Esophagus squamous epithelium (tissue), 5 donors: ENCODE results near the gene NUDT3. TPM values are rescaled to one million over a fixed set of nuclear protein-coding genes. Genes with fewer than 3 reads are reported as not detected.
A peak's percentile ranks its signal among the peaks of the same experiment; 100 is the strongest.
"Not testable (repeated sequence)": the region's sequence is repeated elsewhere in the genome, so short reads cannot be mapped to it uniquely, and the experiment has no call there.

ENCODE experiments used
- DNase-seq: peaks from one replicate; lab custom pipeline; 2025; lab: John Stamatoyannopoulos, UW
- H3K27ac ChIP-seq, 4 donors: fragments of 200-600 bp; sonication (generic); one replicate each; pipeline ENCODE4 v1.5.1; 2016 to 2019; ENCODE audit warnings: mild to moderate bottlenecking in 1 of 4
- H3K27me3 ChIP-seq, 4 donors: fragments of 200-600 bp; sonication (generic); 1 replicate in 3 of 4; 2 replicates in 1 of 4; pipeline versions ENCODE4 v1.5.1 to v1.6.0; 2017 to 2021; ENCODE audit warnings: antibody characterized with exemption in 1 of 4
- H3K36me3 ChIP-seq, 3 donors: fragments of 200-600 bp; sonication (generic); one replicate each; pipeline ENCODE4 v1.5.1; 2016 to 2019
- H3K4me1 ChIP-seq, 3 donors: fragments of 200-600 bp; sonication (generic); one replicate each; pipeline ENCODE4 v1.5.1; 2017 to 2019
- H3K4me3 ChIP-seq, 4 donors: fragments of 200-600 bp; sonication (generic); 1 replicate in 3 of 4; 2 replicates in 1 of 4; pipeline ENCODE4 v1.5.1; 2016 to 2019; ENCODE audit warnings: mild to moderate bottlenecking in 2 of 4, moderate library complexity in 1 of 4
- H3K9me3 ChIP-seq, 3 donors: fragments of 200-600 bp; sonication (generic); one replicate each; pipeline ENCODE4 v1.5.1; 2016 to 2019
- CTCF ChIP-seq, 6 experiments: fragments of 450-650 bp in 4 of 6; fragments of 200-600 bp in 2 of 6; sonication (generic) in 2 of 6; IDR thresholded peaks; one replicate each; pipeline ENCODE4 v1.5.1; 2016 to 2019; ENCODE audit warnings: antibody characterized with exemption in 6 of 6, mild to moderate bottlenecking in 4 of 6, moderate library complexity in 4 of 6
- POLR2A ChIP-seq, 4 donors: fragments of 450-650 bp; IDR thresholded peaks; one replicate each; pipeline ENCODE4 v1.6.1; 2017; ENCODE audit warnings: antibody characterized with exemption in 4 of 4, mild to moderate bottlenecking in 4 of 4, moderate library complexity in 3 of 4
- WGBS, 2 donors: methylation state at CpG; one replicate each; pipeline ENCODE4 v1.1.5; 2018; 5-methylcytosine and 5-hydroxymethylcytosine counted together
- intact Hi-C: fragments of 100-400 bp; cut with DNase I; formaldehyde crosslinking; loops from one replicate; pipeline ENCODE4 v1.15.0; 2022
- total RNA-seq, 4 donors: library from RNA; depleted of rRNA; stranded (reverse); fragments of >200 nt; gene quantifications; one replicate each; pipeline ENCODE4 v1.1.0, GENCODE V29; 2016
- donor health status: DM: yes; HTN: yes; CAD: no.

NUDT3 gene
- total RNA-seq, 4 donors from 2014 or later: 14.9 to 33.4 (median 22.4) TPM

GRCh38 chr6:34248198-34248726 lies 144.2 kb downstream of the NUDT3 start:
- no peaks in the 10 kb centered on the region for H3K27me3 ChIP-seq
- peak overlapping the region; percentile 91 to 94 (median 94) for H3K27ac ChIP-seq
- TF ChIP-seq POLR2A (IDR thresholded peaks at IDR 0.05): no peak
- TF ChIP-seq CTCF (IDR thresholded peaks at IDR 0.05): no peak
- H3K36me3 ChIP-seq: peaks cover 0 to 29% (median 4%) of the 10 kb centered on the region in 3 donors
- no peaks in the 10 kb centered on the region for H3K9me3 ChIP-seq
- 5 to 57% methylated on average over 2 to 5 of the region's 17 CpGs for WGBS, 2 donors
- intact Hi-C loops: no loop called here
- DNase-seq: no peak
- H3K4me1 ChIP-seq: peaks cover 34 to 67% (median 39%) of the 10 kb centered on the region in 3 donors
- peak overlapping the region; percentile 69 to 90 (median 76) for H3K4me3 ChIP-seq

- Histone ChIP-seq H3K27me3 (no peaks in the 10 kb centered on the region), H3K9me3 (no peaks in the 10 kb centered on the region), H3K36me3 (peaks cover 0 to 36% (median 4%) of the 10 kb centered on the region in 3 donors), H3K27ac (peak overlapping the region; percentile 91 to 94 (median 94)), H3K4me3 (peak overlapping the region in 3 of 4 donors; percentile 69 to 90 (median 73)), H3K4me1 (peaks cover 34 to 74% (median 43%) of the 10 kb centered on the region in 3 donors)
- intact Hi-C loops: no loop called here
- TF ChIP-seq CTCF (IDR thresholded peaks at IDR 0.05) (no peak), POLR2A (IDR thresholded peaks at IDR 0.05) (no peak)
- DNase-seq: no peak
- WGBS, 2 donors: no CpG with 5 or more reads among the region's 6 CpGs
Measured at GRCh38 chr6:34247481-34248197, 144.8 kb downstream of the NUDT3 start.

DNA sequence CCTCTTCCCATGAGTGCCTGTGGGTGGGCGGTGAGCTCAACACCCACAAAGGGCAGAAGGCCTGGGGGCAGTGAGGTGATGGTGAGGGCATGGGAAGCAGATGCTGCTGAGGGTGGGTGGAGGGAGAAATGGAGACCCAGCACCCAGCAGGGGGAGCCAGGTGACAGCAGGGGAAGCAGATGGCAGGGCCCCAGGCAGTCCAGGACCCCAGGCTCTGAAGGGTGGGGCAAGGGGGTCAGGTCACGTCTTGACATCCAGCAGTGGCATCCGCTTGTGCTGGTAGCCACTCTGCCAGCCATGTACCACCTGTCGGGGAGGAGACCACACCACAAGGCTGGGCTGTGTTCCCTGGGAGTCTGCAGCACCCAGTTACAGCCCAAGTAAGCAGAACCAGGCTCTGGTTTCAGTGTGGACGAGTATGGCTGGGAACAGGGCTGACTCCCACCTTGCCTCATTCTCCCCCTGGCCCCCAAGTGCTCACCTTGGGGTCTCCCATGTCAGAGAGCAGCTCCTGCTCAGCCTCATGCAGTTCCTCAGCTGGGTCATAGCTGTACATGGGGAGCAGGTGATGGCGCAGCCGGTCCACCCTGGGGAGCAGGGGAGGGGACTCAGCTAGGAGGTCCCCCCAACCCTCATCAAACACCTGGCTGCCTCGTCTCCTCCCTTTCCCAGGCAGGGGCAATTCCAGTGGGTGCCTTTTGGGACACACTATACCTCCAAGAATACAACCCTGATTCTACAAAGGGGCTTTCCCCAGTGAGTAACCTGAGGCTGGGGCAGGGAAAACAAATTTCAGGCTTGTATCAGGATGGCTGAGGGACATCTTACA lies 145.7 kb downstream of the NUDT3 start:
- TF ChIP-seq POLR2A (IDR thresholded peaks at IDR 0.05) (no peak), CTCF (IDR thresholded peaks at IDR 0.05) (peak in 3 of 6 experiments; percentile 13 to 37 (median 16))
- H3K27ac ChIP-seq: peak overlapping the region in 3 of 4 donors; percentile 91 to 94 (median 93)
- intact Hi-C loops: no loop called here
- H3K9me3 ChIP-seq: no peaks in the 10 kb centered on the region
- no peaks in the 10 kb centered on the region for H3K27me3 ChIP-seq
- H3K36me3 ChIP-seq: peaks cover 4 to 44% (median 4%) of the 10 kb centered on the region in 3 donors
- H3K4me3 ChIP-seq: no peak overlapping the region
- 38 to 39% methylated on average over 2 to 4 of the region's 8 CpGs for WGBS, 2 donors
- H3K4me1 ChIP-seq: peaks cover 34 to 75% (median 43%) of the 10 kb centered on the region in 3 donors
- no peak for DNase-seq

DNA sequence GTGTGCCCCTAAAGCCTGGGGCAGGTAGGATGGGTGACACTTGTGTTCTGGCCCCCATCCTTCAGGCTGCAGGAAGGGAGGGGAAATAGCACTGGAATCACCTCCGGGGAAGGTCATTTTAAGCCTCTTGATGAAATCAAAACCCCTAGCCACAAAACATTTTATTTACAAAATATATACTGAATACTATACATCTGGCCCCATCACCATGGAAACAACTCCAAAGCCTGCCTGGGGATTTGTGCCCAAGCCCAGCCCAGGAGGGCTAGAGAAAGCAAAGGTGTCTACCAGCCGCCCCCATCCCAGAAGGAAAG lies 146.3 kb downstream of the NUDT3 start:
- Histone ChIP-seq H3K27ac (peak overlapping the region in 1 of 4 donors; percentile 94), H3K36me3 (peaks cover 4 to 50% (median 9%) of the 10 kb centered on the region in 3 donors), H3K4me1 (peaks cover 34 to 75% (median 43%) of the 10 kb centered on the region in 3 donors), H3K4me3 (no peak overlapping the region), H3K27me3 (no peaks in the 10 kb centered on the region), H3K9me3 (no peaks in the 10 kb centered on the region)
- TF ChIP-seq POLR2A (IDR thresholded peaks at IDR 0.05) (no peak), CTCF (IDR thresholded peaks at IDR 0.05) (no peak)
- DNase-seq: no peak
- WGBS, 2 donors: 56 to 70% methylated on average over 1 of the region's 2 CpGs
- intact Hi-C loops: no loop called here

GRCh38 chr6:34245761-34246140 lies 146.7 kb downstream of the NUDT3 start:
- intact Hi-C loops: not testable (repeated sequence)

GRCh38 chr6:34245032-34245760 lies 147.3 kb downstream of the NUDT3 start:
- peaks cover 4 to 60% (median 16%) of the 10 kb centered on the region in 3 donors for H3K36me3 ChIP-seq
- H3K27me3 ChIP-seq, H3K4me3 ChIP-seq, DNase-seq, H3K9me3 ChIP-seq, intact Hi-C loops: not testable (repeated sequence)
- H3K27ac ChIP-seq: peak overlapping the region; percentile 79 to 86 (median 82)
- 47 to 82% methylated on average over 6 of the region's 13 CpGs for WGBS, 2 donors
- H3K4me1 ChIP-seq: peaks cover 34 to 80% (median 42%) of the 10 kb centered on the region in 3 donors

More at GRCh38 chr6:34245761-34246140, 146.7 kb downstream of the NUDT3 start:
- not testable (repeated sequence) for H3K9me3 ChIP-seq, DNase-seq, H3K27me3 ChIP-seq, H3K4me3 ChIP-seq
- Histone ChIP-seq H3K4me1 (peaks cover 34 to 76% (median 43%) of the 10 kb centered on the region in 3 donors), H3K36me3 (peaks cover 4 to 55% (median 13%) of the 10 kb centered on the region in 3 donors), H3K27ac (peak overlapping the region in 2 of 4 donors; percentile 84 to 94)
- WGBS, 2 donors: 69 to 92% methylated on average over 4 of the region's 7 CpGs
